Measurements from ENCODE around the gene RUNX2. TPM values are rescaled to one million over a fixed set of nuclear protein-coding genes. Genes with fewer than 3 reads are reported as not detected.

RUNX2 gene
- total RNA-seq, 1 experiment from 2014 or later, result 9.3 TPM

GRCh38 chr6:45351076-45351475 lies 22.9 kb downstream of the RUNX2 start:
- Mint-ChIP-seq H3K36me3 (ENCODE audit: insufficient read depth, unreplicated experiment) (no peaks in the 10 kb centered on the region), H3K9me3 (ENCODE audit: unreplicated experiment) (no peaks in the 10 kb centered on the region), H3K27ac (ENCODE audit: low read depth, unreplicated experiment) (no peak overlapping the region), H3K27me3 (ENCODE audit: insufficient read depth, unreplicated experiment) (no peaks in the 10 kb centered on the region), H3K4me1 (ENCODE audit: insufficient read depth, unreplicated experiment) (no peaks in the 10 kb centered on the region), H3K4me3 (ENCODE audit: unreplicated experiment) (no peak overlapping the region)
- no TSS peak for BruUV-seq (replicated peaks)
- CTCF ChIA-PET, result interaction anchor here (0.5 to 1.1 kb wide), 3 partner anchors 11 to 1933 kb away, joined by 3 to 4 read pairs (median 3); no protein-coding TSS in a partner anchor
- DNase-seq (ENCODE audit: unreplicated experiment), result no peak
- intact Hi-C loops (cut with micrococcal nuclease), result no loop called here
- TF ChIP-seq CTCF (IDR thresholded peaks at IDR 0.05; ENCODE audit: unreplicated experiment), result no peak
- POLR2A ChIA-PET, result interaction anchor here (0.6 to 1.5 kb wide), 3 partner anchors 12 to 856 kb away, joined by 3 to 7 read pairs (median 3); partner anchors contain the start of gene SUPT3H

GRCh38 chr6:45351667-45352066 lies 23.5 kb downstream of the RUNX2 start:
- intact Hi-C loops (cut with micrococcal nuclease), result no loop called here
- POLR2A ChIA-PET, result interaction anchor here (0.6 to 1.5 kb wide), 3 partner anchors 13 to 856 kb away, joined by 3 to 7 read pairs (median 3); partner anchors contain the start of gene SUPT3H
- no TSS peak for BruUV-seq (replicated peaks)
- CTCF ChIA-PET, result interaction anchor here (0.5 to 1.1 kb wide), 4 partner anchors 10 to 1932 kb away, joined by 3 to 4 read pairs (median 4); no protein-coding TSS in a partner anchor
- H3K4me3 Mint-ChIP-seq (ENCODE audit: unreplicated experiment), result no peak overlapping the region
- H3K9me3 Mint-ChIP-seq (ENCODE audit: unreplicated experiment), result no peaks in the 10 kb centered on the region
- H3K27ac Mint-ChIP-seq (ENCODE audit: low read depth, unreplicated experiment), result no peak overlapping the region
- no peaks in the 10 kb centered on the region for H3K4me1 Mint-ChIP-seq (ENCODE audit: insufficient read depth, unreplicated experiment)
- DNase-seq (ENCODE audit: unreplicated experiment), result no peak
- no peak for TF ChIP-seq CTCF (IDR thresholded peaks at IDR 0.05; ENCODE audit: unreplicated experiment)
- no peaks in the 10 kb centered on the region for H3K36me3 Mint-ChIP-seq (ENCODE audit: insufficient read depth, unreplicated experiment)
- H3K27me3 Mint-ChIP-seq (ENCODE audit: insufficient read depth, unreplicated experiment), result no peaks in the 10 kb centered on the region

- Mint-ChIP-seq H3K9me3 (ENCODE audit: unreplicated experiment) (no peaks in the 10 kb centered on the region), H3K36me3 (ENCODE audit: insufficient read depth, unreplicated experiment) (no peaks in the 10 kb centered on the region), H3K4me1 (ENCODE audit: insufficient read depth, unreplicated experiment) (no peaks in the 10 kb centered on the region), H3K27ac (ENCODE audit: low read depth, unreplicated experiment) (no peak overlapping the region), H3K27me3 (ENCODE audit: insufficient read depth, unreplicated experiment) (no peaks in the 10 kb centered on the region), H3K4me3 (ENCODE audit: unreplicated experiment) (no peak overlapping the region)
- no TSS peak for BruUV-seq (replicated peaks)
- intact Hi-C loops (cut with micrococcal nuclease), result no loop called here
- ChIA-PET CTCF (no interaction called here), POLR2A (interaction anchor here (1.6 kb wide), 1 partner anchor 12 kb away, joined by 5 read pairs; no protein-coding TSS in a partner anchor)
- DNase-seq (ENCODE audit: unreplicated experiment), result no peak
- no peak for TF ChIP-seq CTCF (IDR thresholded peaks at IDR 0.05; ENCODE audit: unreplicated experiment)
Observed at GRCh38 chr6:45353654-45354053, 25.5 kb downstream of the RUNX2 start.

GRCh38 chr6:45364466-45364865 lies 36.3 kb downstream of the RUNX2 start:
- TF ChIP-seq CTCF (IDR thresholded peaks at IDR 0.05; ENCODE audit: unreplicated experiment), result no peak
- POLR2A ChIA-PET, result interaction anchor here (1.0 to 1.2 kb wide), 2 partner anchors 16 to 18 kb away, joined by 3 to 4 read pairs; no protein-coding TSS in a partner anchor
- no peak for DNase-seq (ENCODE audit: unreplicated experiment)
- CTCF ChIA-PET, result no interaction called here
- H3K36me3 Mint-ChIP-seq (ENCODE audit: insufficient read depth, unreplicated experiment), result peaks cover 5% of the 10 kb centered on the region
- no peak overlapping the region for H3K4me3 Mint-ChIP-seq (ENCODE audit: unreplicated experiment)
- H3K27ac Mint-ChIP-seq (ENCODE audit: low read depth, unreplicated experiment), result no peak overlapping the region
- no peaks in the 10 kb centered on the region for H3K4me1 Mint-ChIP-seq (ENCODE audit: insufficient read depth, unreplicated experiment)
- no TSS peak for BruUV-seq (replicated peaks)
- no peaks in the 10 kb centered on the region for H3K27me3 Mint-ChIP-seq (ENCODE audit: insufficient read depth, unreplicated experiment)
- intact Hi-C loops (cut with micrococcal nuclease), result no loop called here
- no peaks in the 10 kb centered on the region for H3K9me3 Mint-ChIP-seq (ENCODE audit: unreplicated experiment)
